ENCODE measurements around the gene CACNB4.
"Not testable (repeated sequence)": the region's sequence is repeated elsewhere in the genome, so short reads cannot be mapped to it uniquely, and the experiment has no call there.

The CACNB4 gene

GRCh38 chr2:151946250-151946884, 152.5 kb downstream of the CACNB4 start:
- DNase-seq (ENCODE audit: low read depth in 3 of 3, low spot score in 1 of 3): no peak

DNA sequence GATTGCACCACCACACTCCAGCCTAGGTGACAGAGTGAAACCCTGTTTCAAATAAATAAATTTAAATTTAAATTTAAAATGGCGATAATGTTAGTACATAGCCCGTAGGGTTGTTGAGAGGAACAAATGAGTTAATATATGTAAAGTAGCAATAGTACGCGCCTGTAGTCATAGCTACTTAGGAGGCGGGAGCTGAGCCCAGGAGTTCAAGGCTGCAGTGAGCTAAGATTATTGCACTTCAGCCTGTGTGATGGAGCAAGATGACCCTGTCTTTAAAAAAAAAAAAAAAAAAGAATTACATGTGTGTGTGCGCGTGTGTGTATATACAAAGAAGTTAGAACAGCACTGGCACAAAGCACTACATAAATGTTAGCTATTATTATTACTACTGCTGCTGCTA, 153.2 kb downstream of the CACNB4 start:
- no peak for DNase-seq (ENCODE audit: low read depth in 3 of 3, low spot score in 1 of 3)

- DNase-seq (ENCODE audit: low read depth in 3 of 3, low spot score in 1 of 3): no peak
These were observed 153.7 kb downstream of the CACNB4 start for GRCh38 chr2:151945186-151945585.

- no peak for DNase-seq (ENCODE audit: low read depth in 3 of 3, low spot score in 1 of 3)
These were observed 155.4 kb downstream of the CACNB4 start for GRCh38 chr2:151943461-151943860.

DNA sequence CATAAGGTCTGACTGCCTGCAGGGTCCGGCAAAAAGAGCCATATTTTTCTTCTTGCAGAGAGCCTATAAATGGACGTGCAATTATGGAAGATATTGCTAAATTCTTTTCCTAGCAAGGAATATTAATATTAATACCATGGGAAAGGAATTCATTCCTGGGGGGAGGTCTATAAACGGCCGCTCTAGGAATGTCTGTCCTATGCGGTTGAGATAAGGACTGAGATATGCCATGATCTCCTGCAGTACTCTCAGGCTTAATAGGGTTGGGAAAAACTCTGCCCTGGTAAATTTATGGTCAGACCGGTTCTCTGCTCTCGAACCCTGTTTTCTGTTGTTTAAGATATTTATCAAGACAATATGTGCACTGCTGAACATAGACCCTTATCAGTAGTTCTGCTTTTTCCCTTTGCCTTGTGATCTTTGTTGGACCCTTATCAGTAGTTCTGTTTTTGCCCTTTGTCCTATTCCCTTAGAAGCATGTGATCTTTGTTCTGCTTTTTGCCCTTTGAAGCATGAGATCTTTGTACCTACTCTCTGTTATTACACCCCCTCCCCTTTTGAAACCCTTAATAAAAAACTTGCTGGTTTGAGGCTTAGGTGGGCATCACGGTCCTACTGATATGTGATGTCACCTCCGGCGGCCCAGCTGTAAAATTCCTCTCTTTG, 156.2 kb downstream of the CACNB4 start:
- not testable (repeated sequence) for DNase-seq (ENCODE audit: low read depth in 3 of 3, low spot score in 1 of 3)

DNA sequence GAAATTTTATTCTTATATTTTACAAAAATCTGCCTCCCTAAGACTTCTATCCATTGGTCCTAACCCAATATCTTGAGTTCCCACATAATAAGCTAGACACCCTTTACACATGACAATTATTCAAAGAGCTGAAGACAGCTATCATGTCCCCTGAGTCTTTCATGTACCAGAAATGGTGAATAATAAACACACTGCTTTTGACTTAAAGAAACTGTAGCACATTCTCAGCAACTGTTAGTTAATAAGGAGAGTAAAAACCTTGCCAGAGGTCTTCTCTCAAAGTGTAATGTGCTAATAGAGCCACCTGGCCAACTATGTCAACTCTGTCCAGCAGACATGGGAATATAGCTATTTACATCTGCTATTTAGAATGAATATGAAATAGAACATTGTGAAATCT, 160.9 kb downstream of the CACNB4 start:
- DNase-seq (ENCODE audit: low read depth in 3 of 3, low spot score in 1 of 3): no peak

GRCh38 chr2:151936626-151937025, 162.2 kb downstream of the CACNB4 start:
- DNase-seq (ENCODE audit: low read depth in 3 of 3, low spot score in 1 of 3): no peak

DNA sequence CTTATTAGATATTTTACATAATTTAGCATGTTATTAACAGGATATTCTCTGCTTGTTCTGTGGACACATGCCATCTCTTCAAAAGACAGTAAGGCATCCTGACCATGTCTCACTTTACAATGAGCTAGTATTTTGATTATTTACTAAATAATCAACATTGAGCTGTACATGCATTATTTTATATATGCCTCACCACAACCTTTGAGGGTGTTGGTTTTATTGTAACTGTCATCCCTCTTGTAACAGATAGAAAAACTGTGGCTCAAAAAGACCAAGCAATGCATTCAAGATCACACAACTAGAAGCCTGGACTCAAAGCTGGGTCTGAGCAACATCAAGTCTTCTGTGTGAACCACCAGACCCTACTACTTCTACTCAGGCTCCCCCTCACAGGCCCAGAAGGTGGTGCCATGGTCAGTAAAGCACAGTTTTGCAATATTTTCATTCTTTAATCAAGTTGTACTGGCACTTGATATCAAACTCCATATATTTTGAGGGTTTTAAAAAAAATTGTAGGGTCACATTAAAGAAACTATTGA, 165.5 kb downstream of the CACNB4 start:
- no peak for DNase-seq (ENCODE audit: low read depth in 3 of 3, low spot score in 1 of 3)

- no peak for DNase-seq (ENCODE audit: low read depth in 3 of 3, low spot score in 1 of 3)
These were observed 167.1 kb downstream of the CACNB4 start for GRCh38 chr2:151931756-151932155.

DNA sequence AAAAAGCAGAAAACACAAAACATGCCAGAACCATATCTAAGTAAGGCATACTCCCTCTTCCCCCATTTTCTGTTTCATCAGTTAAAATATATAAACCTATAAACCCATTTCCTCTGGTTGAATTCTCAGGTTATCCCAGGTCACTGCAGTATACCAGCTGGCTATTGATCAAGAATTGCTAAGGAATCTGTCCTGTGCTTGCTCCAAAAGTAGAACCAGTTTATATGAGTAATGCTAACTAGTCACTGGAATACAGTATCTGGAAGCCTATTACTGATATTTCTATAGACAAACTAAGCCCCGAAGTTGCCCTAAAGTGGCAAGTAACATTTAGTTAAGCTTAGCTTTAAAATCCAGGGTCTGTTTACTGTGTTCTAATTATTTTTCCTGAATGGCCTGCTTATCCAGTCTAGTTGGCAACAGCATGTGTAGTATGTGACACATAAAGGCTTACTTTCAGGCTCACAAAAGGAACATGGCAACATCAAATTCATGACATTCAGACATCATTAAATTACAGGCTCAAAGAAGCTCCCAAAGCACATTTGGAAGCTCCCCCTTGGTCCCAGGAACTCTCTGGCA, 167.7 kb downstream of the CACNB4 start:
- DNase-seq (ENCODE audit: low read depth in 3 of 3, low spot score in 1 of 3): no peak

- no peak for DNase-seq (ENCODE audit: low read depth in 3 of 3, low spot score in 1 of 3)
These were observed 168.8 kb downstream of the CACNB4 start for GRCh38 chr2:151930042-151930441.

DNA sequence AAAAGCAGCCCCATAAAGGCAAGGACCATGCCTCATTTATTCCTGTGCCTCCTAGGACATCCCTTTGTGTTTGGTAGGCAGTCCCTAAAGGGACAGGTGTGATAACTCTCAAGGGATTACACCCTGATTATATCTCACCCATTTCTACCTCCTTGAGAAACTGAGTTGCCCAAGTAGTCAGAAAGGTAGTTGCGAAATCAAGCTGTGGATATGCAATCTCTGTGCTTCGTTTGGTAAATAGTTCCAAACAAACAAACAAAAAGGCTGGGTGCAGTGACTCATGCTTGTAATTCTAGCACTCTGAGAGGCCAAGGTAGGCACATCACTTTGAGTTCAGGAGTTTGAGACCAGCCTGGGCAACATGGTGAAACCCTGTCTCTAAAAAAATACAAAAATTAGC, 170.5 kb downstream of the CACNB4 start:
- DNase-seq (ENCODE audit: low read depth in 3 of 3, low spot score in 1 of 3): no peak

GRCh38 chr2:151927501-151928221, 171.2 kb downstream of the CACNB4 start:
- DNase-seq (ENCODE audit: low read depth in 3 of 3, low spot score in 1 of 3): no peak

GRCh38 chr2:151922845-151923666, 175.8 kb downstream of the CACNB4 start:
- DNase-seq (ENCODE audit: low read depth in 3 of 3, low spot score in 1 of 3): no peak

DNA sequence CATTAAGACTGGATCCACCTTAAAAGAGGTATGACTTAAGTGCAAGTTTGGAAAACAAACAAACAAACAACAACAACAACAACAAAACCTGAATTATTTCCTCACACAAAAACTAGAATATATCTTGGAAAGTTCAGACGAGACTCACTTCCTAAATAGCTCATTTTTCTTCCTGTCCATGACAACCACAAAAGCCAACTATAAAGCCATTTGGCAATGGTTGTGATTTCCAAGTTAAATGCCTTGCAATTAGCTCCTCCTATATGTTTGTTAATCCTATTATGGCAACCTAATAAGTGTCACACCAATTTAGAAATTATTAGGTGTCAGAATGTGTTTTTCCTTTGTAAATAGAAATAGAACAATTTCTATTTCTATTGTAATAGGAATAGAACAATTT, 179.1 kb downstream of the CACNB4 start:
- no peak for DNase-seq (ENCODE audit: low read depth in 3 of 3, low spot score in 1 of 3)

DNA sequence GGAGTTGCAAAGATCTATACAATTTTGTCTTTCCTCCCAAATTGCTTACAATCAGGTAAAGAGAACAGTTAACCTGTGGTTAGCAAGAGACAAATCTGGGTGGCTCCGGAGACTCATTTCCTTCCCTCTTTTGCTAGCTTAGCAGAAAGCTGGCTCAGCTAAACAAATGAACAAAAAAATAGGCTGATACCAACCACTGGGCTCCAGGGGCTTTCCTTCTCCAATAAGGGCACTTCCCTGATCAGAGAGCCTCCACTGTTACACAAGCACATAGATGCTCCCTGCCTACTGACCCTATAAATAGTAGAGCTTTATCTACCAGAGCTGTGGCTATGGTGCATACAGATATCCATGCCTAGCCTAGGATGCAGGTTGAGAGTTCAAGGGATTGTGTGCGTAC, 180.5 kb downstream of the CACNB4 start:
- DNase-seq (ENCODE audit: low read depth in 3 of 3, low spot score in 1 of 3): no peak

DNA sequence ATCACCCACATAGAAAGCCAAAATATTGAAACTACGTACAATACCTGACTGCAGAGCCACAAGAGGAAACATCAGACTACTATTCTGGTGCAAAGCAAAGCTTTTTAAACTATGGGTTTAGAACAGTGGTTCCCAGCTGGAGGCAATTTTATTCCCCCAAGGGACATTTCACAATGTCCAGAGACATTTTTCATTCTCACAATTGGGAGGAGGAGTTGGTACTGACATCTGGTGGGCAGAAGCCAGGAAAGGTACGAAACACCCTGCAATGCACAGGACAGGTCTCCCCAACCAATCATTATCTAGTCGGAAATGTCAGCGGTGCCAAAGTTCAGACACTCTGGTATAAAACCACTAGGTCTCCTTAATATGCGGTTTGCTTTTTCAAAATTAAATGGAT, 182.2 kb downstream of the CACNB4 start:
- no peak for DNase-seq (ENCODE audit: low read depth in 3 of 3, low spot score in 1 of 3)

- DNase-seq (ENCODE audit: low read depth in 3 of 3, low spot score in 1 of 3): not testable (repeated sequence)
These were observed 183.2 kb downstream of the CACNB4 start for GRCh38 chr2:151915629-151916025.

DNA sequence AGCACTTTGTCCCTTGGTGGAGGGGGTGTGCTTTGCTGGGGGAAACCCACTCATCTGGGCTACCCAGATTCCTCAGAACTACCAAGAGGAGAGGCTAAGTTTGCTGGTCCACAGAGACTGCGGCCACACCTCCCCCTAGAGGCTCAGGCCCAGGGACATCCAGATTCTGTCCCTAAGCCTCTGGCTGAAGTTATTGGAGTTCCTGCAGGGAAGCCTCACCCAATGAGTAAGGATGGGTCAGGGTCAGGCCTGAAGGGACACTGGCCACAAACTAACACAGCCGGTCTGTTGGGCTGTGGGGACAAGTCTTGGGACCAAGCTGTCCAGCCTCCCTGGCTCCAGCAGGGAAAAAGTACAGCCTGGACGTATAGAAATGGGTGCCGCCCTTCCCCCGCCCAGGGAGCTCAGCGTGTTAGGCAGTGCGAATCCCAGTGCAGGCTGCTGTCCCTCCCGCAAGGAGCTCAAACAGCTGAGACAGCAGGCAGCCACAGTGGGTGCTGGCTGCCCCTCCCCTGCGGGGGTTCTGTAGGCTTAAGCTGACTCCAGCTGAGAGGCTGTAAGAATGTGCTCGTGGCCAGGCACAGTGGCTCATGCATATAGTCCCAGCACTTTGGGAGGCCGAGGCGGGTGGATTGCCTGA, 183.7 kb downstream of the CACNB4 start:
- DNase-seq (ENCODE audit: low read depth in 3 of 3, low spot score in 1 of 3): no peak

- DNase-seq (ENCODE audit: low read depth in 3 of 3, low spot score in 1 of 3): no peak
These were observed 190.5 kb downstream of the CACNB4 start for GRCh38 chr2:151908204-151908882.
